ENCODE results near the gene UCN3.

Gene UCN3

GRCh38 chr10:5343979-5344378 is 20.8 kb upstream of the UCN3 start:
- CTCF ChIA-PET = no interaction called here
- no peak for DNase-seq (ENCODE audit: extremely low spot score)
- POLR2A ChIA-PET = no interaction called here
- no peak for TF ChIP-seq ELF4 (IDR thresholded peaks at IDR 0.05)
- no peak for TF ChIP-seq SP1 (IDR thresholded peaks at IDR 0.05)
- TF ChIP-seq NFRKB (IDR thresholded peaks at IDR 0.05) = no peak
- no peak for TF ChIP-seq CTBP1 (IDR thresholded peaks at IDR 0.05; ENCODE audit: borderline replicate concordance)
- no peak for TF ChIP-seq BHLHE40 (IDR thresholded peaks at IDR 0.05; ENCODE audit: borderline replicate concordance)
- no peak for TF ChIP-seq FOXA1 (IDR thresholded peaks at IDR 0.05)
- TF ChIP-seq FOXM1 (IDR thresholded peaks at IDR 0.05; ENCODE audit: borderline replicate concordance) = no peak
- no peak for TF ChIP-seq HDGF (IDR thresholded peaks at IDR 0.05; ENCODE audit: borderline replicate concordance)

- POLR2A ChIA-PET = interaction anchor here (0.6 kb wide), 1 partner anchor 23 kb away, joined by 3 read pairs; no protein-coding TSS in a partner anchor
- CTCF ChIA-PET = no interaction called here
- TF ChIP-seq ARNT (IDR thresholded peaks at IDR 0.05) (no peak), HDGF (IDR thresholded peaks at IDR 0.05; ENCODE audit: borderline replicate concordance) (no peak), L3MBTL2 (conservative IDR thresholded peaks at IDR 0.05) (no peak), PKNOX1 (IDR thresholded peaks at IDR 0.05) (no peak), FOXM1 (IDR thresholded peaks at IDR 0.05; ENCODE audit: borderline replicate concordance) (no peak), ZNF384 (IDR thresholded peaks at IDR 0.05) (no peak), TARDBP (IDR thresholded peaks at IDR 0.05) (no peak), SUZ12 (IDR thresholded peaks at IDR 0.05) (no peak), SP1 (IDR thresholded peaks at IDR 0.05) (no peak)
- no peak for DNase-seq (ENCODE audit: extremely low spot score)
These were observed 20.0 kb upstream of the UCN3 start for GRCh38 chr10:5344746-5345145.

- no peak for DNase-seq (ENCODE audit: extremely low spot score)
- ChIA-PET CTCF (no interaction called here), POLR2A (no interaction called here)
- TF ChIP-seq FOXM1 (IDR thresholded peaks at IDR 0.05; ENCODE audit: borderline replicate concordance) (no peak), ELF4 (IDR thresholded peaks at IDR 0.05) (no peak), ARNT (IDR thresholded peaks at IDR 0.05) (no peak), TARDBP (IDR thresholded peaks at IDR 0.05) (no peak), ZNF384 (IDR thresholded peaks at IDR 0.05) (no peak), FOXK2 (IDR thresholded peaks at IDR 0.05) (no peak), CTBP1 (IDR thresholded peaks at IDR 0.05; ENCODE audit: borderline replicate concordance) (no peak), PKNOX1 (IDR thresholded peaks at IDR 0.05) (no peak), HDGF (IDR thresholded peaks at IDR 0.05; ENCODE audit: borderline replicate concordance) (no peak), LEF1 (IDR thresholded peaks at IDR 0.05; ENCODE audit: borderline replicate concordance) (no peak), NFRKB (IDR thresholded peaks at IDR 0.05) (no peak)
These were observed 17.9 kb upstream of the UCN3 start for GRCh38 chr10:5346881-5347280.

GRCh38 chr10:5349362-5349761 is 15.4 kb upstream of the UCN3 start:
- POLR2A ChIA-PET = no interaction called here
- CTCF ChIA-PET = no interaction called here
- no peak for TF ChIP-seq LEF1 (IDR thresholded peaks at IDR 0.05; ENCODE audit: borderline replicate concordance)
- TF ChIP-seq ZNF384 (IDR thresholded peaks at IDR 0.05) = no peak
- no peak for TF ChIP-seq FOXA1 (IDR thresholded peaks at IDR 0.05)
- TF ChIP-seq ARNT (IDR thresholded peaks at IDR 0.05) = no peak
- no peak for TF ChIP-seq PKNOX1 (IDR thresholded peaks at IDR 0.05)
- DNase-seq (ENCODE audit: extremely low spot score) = no peak

- POLR2A ChIA-PET = no interaction called here
- no peak for DNase-seq (ENCODE audit: extremely low spot score)
- TF ChIP-seq FOXA1 (IDR thresholded peaks at IDR 0.05) (no peak), FOXM1 (IDR thresholded peaks at IDR 0.05; ENCODE audit: borderline replicate concordance) (no peak), CTBP1 (IDR thresholded peaks at IDR 0.05; ENCODE audit: borderline replicate concordance) (no peak), ZNF384 (IDR thresholded peaks at IDR 0.05) (no peak), PKNOX1 (IDR thresholded peaks at IDR 0.05) (no peak), L3MBTL2 (conservative IDR thresholded peaks at IDR 0.05) (no peak), ELF4 (IDR thresholded peaks at IDR 0.05) (no peak), BHLHE40 (IDR thresholded peaks at IDR 0.05; ENCODE audit: borderline replicate concordance) (no peak), FOXK2 (IDR thresholded peaks at IDR 0.05) (no peak), ARNT (IDR thresholded peaks at IDR 0.05) (no peak), HDGF (IDR thresholded peaks at IDR 0.05; ENCODE audit: borderline replicate concordance) (no peak), NFRKB (IDR thresholded peaks at IDR 0.05) (no peak), LEF1 (IDR thresholded peaks at IDR 0.05; ENCODE audit: borderline replicate concordance) (no peak), TARDBP (IDR thresholded peaks at IDR 0.05) (no peak), SP1 (IDR thresholded peaks at IDR 0.05) (no peak)
- CTCF ChIA-PET = no interaction called here
These were observed 10.7 kb upstream of the UCN3 start for GRCh38 chr10:5354068-5354467.

GRCh38 chr10:5355594-5356301 is 9.0 kb upstream of the UCN3 start:
- ChIA-PET CTCF (interaction anchor here (0.8 kb wide), 1 partner anchor 77 kb away, joined by 3 read pairs; no protein-coding TSS in a partner anchor), POLR2A (no interaction called here)
- no peak for DNase-seq (ENCODE audit: extremely low spot score)
- TF ChIP-seq CTBP1 (IDR thresholded peaks at IDR 0.05; ENCODE audit: borderline replicate concordance) (no peak), PKNOX1 (IDR thresholded peaks at IDR 0.05) (peak; percentile 84), FOXK2 (IDR thresholded peaks at IDR 0.05) (no peak)

Measured in HEK293T (cell line).